COLO668 (cell line): ENCODE data around the gene KCNQ1.
A peak's percentile ranks its signal among the peaks of the same experiment; 100 is the strongest.

Source experiments
- DNase-seq: peaks from one replicate; lab custom pipeline; 2025; ENCODE audit not compliant: unreplicated experiment; lab: John Stamatoyannopoulos, UW

Gene KCNQ1

DNA sequence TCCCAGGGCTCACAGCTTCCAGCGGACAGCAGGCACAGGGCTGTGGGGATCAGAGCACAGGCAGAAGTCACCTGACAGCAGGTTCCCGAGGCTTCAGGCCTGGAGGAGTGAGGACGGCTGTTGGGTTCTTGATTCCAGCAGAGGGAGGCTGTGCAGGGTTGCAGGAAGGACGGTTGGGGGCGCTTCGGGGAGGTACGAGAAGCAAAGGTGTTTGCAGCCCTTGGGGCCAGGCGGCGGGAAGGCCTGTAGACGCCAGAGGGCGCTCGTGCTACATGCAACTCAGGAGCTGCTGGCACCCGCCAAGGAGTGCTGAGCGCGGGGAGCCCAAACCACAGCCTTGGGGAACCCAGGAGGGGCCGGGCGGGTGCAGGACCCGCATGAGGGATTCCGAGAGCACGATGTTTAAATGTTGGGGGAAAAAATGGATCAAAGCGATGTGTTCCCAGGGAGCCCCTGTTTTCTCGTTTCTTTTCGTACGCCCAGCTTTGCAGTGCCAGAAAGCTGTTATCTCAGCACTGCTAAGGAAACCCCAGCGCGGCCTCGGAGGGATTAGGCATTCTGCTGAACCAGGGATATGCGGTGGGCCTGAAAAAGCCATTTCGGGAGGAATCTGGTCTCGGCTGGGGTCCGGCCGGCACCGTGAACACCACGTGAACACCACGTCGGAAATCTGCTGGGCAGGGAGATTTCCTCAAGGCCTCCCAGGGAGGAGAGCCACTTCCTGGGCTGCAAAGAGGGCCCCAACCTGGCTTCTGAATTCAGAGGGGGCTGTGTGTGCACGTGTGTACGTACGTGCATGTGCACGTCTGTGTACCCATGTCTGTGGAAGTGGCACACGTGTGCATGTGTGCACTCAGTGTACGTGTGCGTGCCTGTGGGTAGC lies 88.1 kb downstream of the KCNQ1 start:
- peak; percentile 91 for DNase-seq

DNA sequence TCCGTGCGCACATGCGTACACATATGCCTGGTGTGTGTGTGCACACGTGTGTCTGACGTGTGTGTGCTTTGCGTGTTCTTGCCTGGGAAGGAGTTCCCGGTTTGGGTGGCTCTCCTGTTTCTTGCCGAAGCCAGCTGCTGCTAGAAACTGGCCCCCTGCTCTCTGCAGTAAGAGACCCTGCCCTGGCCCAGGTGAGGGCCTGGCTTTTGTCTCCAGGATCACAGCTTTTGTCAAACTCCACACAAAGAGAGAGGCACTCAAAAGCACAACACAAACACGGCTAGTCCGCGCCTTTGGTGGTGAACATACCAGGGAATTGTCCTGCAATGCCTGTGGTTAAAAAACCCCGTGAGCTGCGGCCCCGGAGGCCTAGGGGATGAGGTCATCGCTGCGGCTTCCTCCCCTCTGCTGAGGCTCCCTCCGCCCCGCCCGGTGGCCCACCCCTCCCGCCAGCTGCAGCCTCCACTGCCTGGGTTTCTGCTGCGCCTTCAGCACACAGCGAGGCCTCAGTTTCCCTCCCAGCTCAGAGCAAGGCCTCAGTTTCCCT lies 88.9 kb downstream of the KCNQ1 start:
- peak; percentile 86 for DNase-seq

- DNase-seq = peak; percentile 66
These were observed 89.5 kb downstream of the KCNQ1 start for GRCh38 chr11:2534134-2534956.

- no peak for DNase-seq
These were observed 90.3 kb downstream of the KCNQ1 start for GRCh38 chr11:2534957-2535672.

- DNase-seq = no peak
These were observed 91.0 kb downstream of the KCNQ1 start for GRCh38 chr11:2535673-2536439.

- DNase-seq = no peak
These were observed 91.7 kb downstream of the KCNQ1 start for GRCh38 chr11:2536440-2536989.

DNA sequence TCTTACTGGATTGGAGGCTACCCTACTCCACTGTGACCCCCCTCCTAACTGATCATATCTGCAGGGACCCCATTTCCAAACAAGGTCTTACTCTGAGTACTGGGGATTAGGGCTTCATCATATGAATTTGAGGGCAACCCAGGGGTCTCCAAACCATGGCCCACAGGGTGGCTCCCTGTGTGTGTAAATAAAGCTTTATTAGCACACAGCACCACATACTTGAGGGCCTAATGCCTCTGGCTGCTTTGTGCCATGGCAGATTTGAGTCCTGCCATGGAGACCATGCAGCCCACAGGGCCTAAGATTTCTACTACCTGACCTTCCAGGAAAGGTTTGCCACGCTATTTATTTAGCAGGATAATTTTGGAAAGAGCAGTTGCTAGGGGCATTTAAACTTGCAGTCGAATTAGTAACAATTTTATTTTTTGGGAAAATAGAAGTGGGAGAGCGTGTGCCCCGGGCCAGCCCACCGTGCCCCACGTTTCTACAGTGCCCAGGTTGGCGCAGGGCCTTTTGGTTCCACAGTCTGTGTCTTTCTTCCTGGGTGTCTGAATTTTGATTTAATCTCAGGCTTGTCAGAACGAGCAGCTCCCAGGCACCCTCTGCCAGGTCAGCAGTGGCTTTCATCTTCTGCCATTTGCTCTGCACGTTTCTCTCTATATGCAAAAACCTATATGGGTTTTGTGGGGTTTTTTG lies 92.3 kb downstream of the KCNQ1 start:
- DNase-seq = no peak

DNA sequence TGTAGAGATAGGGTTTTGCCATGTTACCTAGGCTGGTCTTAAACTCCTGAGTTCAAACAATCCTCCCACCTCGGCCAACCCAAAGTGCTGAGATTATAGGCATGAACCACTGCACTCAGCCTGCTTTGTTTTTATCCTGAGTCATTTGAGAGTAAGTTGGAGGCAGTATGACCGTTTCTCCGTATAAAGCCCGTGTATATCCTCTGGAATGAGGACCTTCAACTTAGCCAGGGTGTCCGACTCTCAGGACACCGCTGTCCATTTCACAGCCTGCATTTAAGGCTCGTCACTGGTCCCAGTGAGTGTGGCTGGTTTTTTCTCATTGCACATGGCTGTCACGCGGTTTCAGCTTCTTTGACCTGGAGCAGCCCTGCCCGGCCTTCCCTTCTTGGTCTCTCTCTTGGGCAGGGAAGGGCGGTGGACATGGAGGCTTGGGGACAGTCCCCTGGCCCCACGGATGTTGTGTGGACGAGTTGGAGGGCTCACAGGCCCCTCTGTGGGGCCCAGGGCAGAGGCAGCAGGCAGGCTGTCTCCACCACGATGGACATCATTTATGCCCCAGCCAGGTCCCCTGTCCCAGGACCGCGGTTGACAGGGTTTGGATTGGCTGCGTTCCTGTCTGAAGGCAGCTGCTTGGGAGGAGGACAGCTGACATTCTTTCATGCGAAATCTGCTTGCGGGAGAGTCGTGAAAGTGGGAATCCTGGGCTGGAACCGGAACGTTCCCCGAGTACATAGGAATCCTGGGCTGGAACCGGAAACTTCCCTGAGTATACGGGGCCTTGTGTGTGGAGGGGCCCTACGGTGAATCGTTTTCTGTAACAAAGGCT lies 93.3 kb downstream of the KCNQ1 start:
- DNase-seq = no peak

DNA sequence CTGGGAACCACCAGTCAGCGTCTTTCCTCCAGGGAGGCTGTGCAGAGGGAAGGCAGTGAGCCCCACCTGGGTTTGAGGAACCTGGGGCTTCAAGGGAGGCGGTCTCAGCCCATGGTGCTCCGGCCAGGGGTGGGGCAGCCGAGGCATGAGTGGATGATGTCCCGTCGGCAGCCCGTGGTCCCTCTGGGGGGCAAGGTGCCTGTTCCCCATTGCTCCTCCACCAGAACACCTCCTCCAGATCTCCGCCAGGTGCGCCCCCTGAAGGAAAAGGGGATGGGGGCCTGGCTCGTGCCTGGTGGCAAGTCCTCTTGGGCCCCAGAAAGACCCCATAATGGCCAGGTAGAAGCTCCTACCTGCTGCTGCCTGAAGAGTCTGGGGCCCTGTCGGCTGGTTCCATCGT lies 94.1 kb downstream of the KCNQ1 start:
- no peak for DNase-seq

DNA sequence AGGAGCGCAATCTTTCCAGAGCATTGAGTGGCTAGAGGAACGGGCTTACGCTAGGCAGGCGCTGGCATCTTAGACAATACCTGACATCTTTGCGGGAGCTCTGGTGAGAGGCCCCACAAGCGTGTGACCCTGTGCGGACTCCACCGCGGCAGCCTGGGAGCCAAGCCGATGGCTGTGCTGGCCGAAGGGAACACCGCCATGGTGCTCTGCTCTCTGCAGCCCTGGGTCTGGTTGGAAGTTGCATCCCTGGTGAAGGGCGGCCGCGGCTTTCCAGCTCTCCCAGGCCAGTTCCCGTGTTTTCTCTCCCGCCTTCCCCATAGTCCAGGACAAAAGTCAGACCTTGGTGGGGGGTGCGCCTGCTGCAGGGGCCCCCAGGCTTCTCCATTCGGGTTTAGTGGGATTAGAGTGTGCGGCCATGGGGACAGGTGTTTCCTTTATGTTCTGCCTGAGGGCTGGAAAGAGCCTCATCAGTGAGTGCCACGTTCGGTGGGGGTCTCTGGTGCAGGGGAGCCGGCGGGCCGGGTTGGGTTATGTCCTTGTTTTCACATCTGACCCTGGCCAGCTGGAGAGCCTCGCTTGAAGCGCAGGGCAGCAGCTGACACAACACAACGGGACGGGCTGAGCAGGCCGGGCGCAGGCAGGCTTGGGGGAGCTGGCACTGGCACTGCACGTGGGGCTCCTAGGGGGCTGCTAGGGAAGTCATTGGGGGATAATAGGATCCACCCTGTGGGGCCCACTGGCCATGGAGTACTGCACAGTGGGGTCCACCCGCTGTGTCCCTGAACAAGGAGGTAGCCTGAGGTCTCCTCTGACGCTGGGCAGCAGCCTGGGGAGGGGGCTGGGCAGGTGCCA lies 94.8 kb downstream of the KCNQ1 start:
- DNase-seq = no peak

- no peak for DNase-seq
These were observed 95.6 kb downstream of the KCNQ1 start for GRCh38 chr11:2540223-2540991.

DNA sequence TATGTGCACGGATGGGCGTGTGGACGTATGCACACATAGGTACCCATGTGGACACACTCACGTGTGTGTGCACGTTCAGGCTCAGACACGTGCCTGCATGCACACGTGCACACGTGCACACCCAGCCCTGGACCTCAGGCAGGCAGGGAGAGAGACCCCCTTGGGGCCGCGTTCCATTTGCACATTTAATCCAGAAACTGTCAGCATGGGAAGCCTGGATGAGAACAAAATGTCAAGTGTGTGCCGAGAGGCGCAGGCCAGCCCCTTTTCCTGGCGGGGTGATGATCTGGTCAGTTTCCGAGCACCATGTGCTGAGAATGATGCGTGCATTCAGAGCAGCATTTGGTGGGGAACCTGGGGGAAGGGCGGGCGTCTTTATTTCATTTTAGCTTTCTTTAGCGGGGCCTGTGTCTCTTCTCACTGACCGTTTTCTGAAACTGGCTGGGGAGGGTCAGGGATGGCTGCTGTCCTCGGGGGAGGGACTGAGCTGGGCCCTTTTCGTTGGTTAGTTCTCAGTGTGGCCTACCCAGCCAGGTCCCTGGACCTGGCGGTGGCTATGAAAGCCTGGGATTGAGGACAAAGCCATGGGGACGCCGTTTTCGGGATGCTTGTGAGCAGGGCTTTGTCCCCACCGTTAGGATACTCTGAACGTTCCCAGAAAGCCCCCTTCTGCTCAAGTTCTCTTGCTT lies 96.3 kb downstream of the KCNQ1 start:
- no peak for DNase-seq

- DNase-seq = no peak
These were observed 97.1 kb downstream of the KCNQ1 start for GRCh38 chr11:2541881-2542361.

GRCh38 chr11:2542406-2542805 lies 97.6 kb downstream of the KCNQ1 start:
- DNase-seq = no peak

GRCh38 chr11:2547806-2548205 lies 103.0 kb downstream of the KCNQ1 start:
- no peak for DNase-seq

- no peak for DNase-seq
These were observed 103.8 kb downstream of the KCNQ1 start for GRCh38 chr11:2548596-2548995.
